Measurements from ENCODE around the gene PTCRA.
"Not testable (repeated sequence)": the region's sequence is repeated elsewhere in the genome, so short reads cannot be mapped to it uniquely, and the experiment has no call there.

Gene PTCRA, protein sequence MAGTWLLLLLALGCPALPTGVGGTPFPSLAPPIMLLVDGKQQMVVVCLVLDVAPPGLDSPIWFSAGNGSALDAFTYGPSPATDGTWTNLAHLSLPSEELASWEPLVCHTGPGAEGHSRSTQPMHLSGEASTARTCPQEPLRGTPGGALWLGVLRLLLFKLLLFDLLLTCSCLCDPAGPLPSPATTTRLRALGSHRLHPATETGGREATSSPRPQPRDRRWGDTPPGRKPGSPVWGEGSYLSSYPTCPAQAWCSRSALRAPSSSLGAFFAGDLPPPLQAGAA

DNA sequence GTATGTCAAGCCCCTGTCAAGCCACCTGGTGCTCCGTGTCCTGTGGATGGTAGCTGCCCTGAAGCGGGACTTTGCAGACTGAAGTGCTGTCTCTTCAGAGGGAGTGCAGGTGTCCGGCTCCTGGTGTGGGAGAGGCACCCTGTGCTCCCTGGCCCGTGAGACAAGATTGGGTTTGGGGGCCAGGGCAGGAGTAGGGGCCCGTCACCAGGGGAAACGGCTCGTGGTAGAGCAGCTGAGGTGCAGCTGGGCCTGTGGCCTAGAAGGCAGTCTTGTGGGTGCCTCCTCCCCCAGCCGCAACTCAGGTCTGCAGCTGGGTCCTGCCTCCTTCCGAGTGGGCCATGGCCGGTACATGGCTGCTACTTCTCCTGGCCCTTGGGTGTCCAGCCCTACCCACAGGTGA is at the start of gene PTCRA:
TSS of gene PTCRA (plus strand) at position 322 of the 400 bp plus-strand sequence. CDS start at position 339, 17 bp downstream.
- no peak for DNase-seq (ENCODE audit: low spot score)

DNA sequence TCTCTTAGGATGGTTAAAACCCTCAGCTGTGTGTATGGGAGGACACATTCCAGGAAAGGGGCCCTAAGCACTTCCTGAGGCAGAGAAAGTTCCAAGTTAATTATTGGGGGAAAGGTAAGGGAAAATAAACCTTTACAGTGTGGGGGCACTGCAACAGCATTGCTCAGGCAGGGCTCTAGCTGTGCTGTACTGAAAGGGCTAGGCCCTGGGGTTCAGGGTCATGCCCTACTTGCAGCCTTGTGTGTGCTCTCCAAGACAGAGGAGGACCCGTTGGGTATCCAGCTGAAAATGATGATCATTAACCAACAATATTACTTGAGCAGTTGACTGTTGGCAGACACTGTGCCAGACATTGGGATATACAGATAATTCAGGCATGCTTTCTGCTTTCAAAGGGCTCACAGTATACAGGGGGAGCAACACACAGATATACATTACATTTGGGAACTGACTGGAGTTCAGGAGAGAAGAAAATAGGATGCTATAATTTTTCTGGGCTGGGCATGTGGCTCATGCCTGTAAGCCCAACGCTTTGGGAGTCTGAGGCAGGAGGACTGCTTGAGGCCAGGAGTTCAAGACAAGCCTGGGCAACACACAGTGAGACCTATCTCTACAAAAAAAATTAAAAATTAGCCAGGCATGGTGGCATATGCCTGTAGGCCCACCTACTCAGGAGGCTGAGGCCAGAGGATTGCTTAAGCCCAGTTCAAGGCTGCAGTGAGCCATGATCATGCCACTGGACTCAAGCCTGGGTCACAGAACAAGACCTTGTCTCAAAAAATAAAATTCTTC is 45.5 kb upstream of the PTCRA start:
- DNase-seq (ENCODE audit: low spot score), result no peak

DNA sequence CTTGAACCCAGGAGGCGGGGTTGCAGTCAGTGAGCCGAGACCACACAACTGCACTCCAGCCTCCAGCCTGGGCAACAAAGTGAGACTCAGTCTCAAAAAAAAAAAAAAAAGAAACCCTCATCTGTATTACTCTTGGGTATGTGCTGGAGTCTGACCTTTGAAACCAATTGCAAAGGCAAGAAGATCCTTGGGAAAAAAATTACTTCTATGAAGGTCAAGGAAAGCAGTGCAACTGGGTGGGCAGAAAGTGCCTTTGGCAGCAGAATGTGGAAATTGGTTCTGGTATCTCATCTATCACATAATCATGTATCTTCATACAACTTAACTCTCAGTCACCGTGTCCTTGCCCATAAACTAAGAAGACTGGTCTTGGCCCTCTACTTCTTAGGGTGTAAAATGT is 44.1 kb upstream of the PTCRA start:
- DNase-seq (ENCODE audit: low spot score), result no peak

DNA sequence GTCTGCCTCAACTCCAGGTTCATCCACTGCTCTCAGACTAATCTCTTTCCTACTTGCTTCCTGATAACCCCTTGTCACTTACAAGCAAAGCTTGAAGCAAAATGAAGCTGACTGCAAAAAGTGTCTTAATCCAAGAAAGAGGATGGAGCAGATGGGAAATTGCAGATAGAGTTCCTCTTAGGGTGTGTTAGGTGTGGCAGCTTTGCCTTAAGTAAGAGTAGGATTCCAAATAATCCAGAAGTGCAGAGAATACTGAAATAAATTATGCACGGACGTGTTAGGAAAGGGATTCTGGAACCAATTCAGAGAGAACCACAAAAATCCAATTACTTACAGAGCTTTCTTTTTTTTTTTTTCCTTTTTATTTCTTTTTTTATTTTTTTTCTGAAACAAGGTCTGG is 42.5 kb upstream of the PTCRA start:
- DNase-seq (ENCODE audit: low spot score), result no peak

DNA sequence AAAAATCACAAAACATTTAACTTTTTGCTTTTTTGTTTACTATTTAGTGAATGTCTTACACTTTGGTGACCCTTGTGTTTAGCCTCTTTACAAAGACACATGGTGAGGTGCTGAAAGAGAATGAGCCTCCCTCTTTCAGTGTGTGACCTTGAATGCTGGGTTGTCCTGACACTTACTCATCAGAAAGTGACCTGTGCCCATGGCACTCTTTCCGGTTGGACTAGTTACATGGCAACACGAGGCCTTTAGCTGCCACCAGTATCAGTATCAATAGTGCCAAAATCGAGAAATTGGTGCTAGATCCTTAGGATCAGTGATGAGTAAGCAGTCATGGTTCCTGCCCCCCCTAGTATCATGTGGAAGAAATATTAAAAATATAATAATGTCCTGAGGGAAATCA is 38.2 kb upstream of the PTCRA start:
- no peak for DNase-seq (ENCODE audit: low spot score)

DNA sequence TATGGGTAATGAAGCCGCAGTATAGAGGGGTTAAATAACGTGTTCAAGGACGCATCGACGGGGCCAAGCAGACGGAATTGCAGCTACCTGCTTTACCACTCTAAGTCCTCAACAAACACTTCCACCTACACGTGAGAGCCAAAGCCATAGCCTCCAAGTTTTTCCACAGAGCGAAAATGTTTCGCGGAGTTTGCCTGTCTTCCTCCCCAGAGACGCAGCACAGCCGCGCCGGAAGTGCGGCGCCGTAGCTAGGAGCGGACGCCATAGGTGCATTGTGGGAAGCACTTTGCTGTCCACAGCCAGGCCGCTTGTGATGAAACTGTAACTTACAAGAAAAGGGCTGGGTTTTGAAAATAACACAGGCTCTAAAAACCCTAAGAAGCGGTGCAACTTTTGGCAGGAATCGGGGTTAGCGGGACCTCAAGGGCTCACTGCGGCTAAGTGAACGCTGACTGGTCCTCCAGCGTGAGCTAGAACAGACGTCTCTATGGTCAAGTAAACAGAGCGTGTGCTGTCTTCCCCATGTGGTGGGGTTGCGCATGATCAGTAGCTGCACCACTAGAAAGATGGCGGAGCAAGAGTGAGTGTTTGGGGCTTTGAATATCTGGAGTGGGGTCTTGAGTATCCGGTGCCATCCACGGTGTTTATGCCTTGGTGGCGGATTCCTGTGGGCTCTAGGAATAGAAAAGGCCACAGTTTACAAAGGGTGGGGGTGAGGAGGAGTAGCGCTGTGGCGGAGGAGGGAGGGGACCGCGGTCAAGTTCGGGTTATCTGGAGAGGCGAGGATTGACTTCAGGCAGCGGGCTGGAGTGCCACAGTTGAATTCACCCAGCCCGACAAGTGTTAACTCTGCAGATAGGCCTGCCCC is 36.2 kb upstream of the PTCRA start, which contains the start of gene RPL7L1:
TSS of gene RPL7L1 (plus strand) at position 245 of the 868 bp plus-strand sequence. CDS start at position 540, 295 bp downstream.
- peak; percentile 73 for DNase-seq (ENCODE audit: low spot score)

DNA sequence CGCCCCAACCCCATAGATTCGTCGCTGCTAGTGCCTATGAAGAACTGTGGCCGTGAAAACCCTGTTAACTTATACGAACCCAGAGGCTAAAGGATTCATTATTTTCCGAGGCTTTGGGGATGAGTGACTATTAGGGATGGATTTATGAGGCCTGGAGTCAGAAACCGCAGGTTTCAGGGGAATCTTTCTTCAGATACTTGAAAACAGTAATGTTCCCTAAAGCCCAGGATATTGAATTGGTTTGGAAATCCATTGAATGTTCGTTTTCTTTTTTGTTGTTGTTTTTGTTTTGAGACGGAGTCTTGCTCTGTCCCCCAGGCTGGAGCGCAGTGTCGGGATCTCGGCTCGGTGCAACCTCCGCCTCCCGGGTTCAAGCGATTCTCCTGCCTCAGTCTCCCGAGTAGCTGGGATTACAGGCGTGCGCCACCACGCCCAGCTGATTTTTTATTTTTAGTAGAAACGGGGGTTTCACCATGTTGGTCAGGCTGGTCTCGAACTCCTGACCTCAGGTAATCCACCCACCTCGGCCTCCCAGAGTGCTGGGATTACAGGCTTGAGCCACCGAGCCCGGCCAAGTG is 35.5 kb upstream of the PTCRA start:
- not testable (repeated sequence) for DNase-seq (ENCODE audit: low spot score)

DNA sequence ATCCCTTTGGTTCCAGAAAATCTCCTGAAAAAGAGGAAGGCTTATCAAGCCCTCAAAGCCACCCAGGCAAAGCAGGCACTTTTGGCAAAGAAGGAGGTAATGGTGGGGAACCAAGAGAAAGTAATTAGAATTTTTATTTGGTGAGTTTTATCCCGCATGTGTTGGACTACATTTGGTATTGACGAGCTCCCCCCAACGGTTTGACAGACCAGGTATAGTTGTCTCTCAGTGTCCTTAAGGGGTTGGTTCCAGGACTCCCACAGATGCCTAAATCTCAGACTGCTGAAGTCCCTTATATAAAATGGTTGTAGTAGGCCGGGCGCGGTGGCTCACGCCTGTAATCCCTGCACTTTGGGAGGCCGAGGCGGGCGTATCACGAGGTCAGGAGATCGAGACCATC is 35.0 kb upstream of the PTCRA start:
- not testable (repeated sequence) for DNase-seq (ENCODE audit: low spot score)

DNA sequence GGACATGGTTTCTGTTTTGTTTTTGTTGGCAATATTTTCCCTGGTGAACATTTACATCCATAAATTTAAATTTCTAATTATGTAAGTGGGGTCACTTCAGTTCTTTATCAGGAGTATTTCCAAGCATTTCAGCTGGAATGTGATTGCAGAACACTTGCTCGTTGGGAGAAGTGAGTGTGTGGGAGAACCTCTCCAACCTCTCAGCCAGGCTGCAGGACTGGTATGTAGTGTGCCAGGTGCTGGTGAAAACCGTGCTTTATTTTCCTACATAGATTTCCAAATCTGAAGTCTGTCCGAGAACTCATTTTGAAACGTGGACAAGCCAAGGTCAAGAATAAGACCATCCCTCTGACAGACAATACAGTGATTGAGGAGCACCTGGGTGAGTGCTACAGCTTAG is 30.2 kb upstream of the PTCRA start:
- no peak for DNase-seq (ENCODE audit: low spot score)

DNA sequence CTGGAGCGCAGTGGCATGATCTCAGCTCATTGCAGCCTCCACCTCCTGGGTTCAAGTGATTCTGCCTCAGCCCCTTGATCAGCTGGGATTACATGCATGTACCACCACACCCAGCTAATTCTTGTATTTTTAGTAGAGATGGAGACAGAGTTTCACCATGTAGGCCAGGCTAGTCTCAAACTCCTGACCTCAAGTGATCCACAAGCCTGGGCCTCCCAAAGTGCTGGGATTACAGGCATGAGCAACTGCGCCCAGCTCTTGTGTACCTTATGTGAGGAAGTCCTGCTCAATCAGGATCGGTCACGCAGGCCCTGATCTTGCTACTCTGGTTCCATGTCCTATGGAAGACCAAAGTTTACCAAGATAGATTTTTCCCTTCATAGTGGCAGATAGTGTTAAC is 27.7 kb upstream of the PTCRA start:
- DNase-seq (ENCODE audit: low spot score), result not testable (repeated sequence)

DNA sequence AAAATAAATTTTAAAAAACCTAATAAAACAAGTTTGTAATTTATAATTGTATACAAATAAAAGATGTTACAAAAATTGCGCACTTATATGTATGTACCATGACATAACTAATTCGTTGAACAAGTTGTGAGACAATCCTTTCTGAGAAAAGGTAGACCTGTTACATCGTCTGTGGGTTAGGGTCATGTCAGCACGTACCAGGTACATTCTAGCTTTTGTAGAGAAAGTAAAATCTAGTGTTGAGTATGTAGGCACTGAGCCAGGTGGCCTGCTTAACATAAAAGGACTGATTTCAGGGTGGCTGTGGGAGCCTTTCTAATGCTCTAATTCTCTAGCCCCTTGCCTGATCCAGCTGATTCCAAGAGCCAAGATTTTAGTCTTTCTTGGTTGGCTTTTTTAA is 26.0 kb upstream of the PTCRA start:
- DNase-seq (ENCODE audit: low spot score), result peak; percentile 10

DNA sequence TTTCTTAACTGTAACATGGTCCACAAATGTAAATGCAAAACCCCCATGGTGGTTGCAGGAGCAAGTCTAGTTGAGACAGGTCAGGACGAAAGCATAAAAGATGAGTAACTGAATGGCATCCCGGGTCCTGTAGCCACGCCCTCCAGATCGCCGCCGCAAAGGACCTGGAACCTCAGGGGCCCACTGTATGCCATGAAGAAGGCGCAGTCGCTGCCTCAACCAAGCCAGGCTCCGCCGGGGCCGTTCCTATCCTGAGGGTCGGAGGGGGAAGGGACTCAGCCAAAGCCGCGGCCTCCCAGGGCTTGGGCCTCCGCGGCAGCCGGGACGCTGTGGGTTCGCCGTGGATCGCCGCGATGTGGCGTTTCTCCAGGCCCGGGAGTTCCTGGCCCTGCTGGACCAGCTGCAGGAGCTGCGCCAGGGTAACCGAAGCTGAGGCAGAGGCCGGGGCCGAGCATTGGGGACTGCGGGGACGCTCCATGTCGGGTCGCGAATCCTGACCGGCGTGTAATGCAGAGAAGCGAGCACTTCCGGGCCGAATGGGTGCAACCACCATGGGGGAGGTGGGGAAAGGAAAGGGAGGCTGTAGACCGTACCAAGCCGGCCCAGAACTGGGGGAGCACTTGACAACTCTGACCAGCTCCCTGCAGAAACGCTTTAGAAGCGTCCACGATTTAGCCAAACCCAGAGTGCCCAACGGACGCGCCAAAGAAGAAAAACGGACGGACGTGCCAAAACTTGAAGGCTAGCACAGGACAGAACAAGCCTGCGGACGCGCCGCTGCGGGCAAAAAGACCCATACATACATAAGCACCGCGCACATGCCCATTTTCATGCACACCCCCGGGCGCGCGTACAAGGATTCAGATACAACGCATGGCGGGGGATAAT is 25.3 kb upstream of the PTCRA start:
- DNase-seq (ENCODE audit: low spot score), result peak; percentile 91

DNA sequence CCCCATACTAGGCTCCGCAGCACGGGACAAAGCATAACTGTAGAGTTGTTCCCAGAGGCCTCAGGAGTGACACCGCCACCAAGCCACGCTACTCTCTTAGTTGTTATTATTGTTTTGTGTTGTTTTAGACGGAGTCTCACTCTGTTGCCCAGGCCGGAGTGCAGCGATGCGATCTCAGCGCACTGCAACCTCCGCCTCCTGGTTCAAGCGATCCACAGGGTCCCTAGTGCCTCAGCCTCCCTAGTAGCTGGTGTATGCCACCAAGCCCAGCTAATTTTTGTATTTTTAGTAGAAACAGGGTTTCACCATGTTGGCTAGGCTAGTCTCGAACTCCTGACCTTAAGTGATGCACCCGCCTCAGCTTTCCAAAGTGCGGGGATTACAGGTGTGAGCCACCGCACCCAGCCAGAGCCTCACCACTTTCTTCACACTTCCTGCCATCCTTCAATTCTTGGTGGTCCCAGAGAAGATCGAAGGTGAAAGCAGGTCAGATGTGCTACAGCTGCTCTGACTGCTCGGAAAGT is 24.6 kb upstream of the PTCRA start:
- DNase-seq (ENCODE audit: low spot score), result no peak

DNA sequence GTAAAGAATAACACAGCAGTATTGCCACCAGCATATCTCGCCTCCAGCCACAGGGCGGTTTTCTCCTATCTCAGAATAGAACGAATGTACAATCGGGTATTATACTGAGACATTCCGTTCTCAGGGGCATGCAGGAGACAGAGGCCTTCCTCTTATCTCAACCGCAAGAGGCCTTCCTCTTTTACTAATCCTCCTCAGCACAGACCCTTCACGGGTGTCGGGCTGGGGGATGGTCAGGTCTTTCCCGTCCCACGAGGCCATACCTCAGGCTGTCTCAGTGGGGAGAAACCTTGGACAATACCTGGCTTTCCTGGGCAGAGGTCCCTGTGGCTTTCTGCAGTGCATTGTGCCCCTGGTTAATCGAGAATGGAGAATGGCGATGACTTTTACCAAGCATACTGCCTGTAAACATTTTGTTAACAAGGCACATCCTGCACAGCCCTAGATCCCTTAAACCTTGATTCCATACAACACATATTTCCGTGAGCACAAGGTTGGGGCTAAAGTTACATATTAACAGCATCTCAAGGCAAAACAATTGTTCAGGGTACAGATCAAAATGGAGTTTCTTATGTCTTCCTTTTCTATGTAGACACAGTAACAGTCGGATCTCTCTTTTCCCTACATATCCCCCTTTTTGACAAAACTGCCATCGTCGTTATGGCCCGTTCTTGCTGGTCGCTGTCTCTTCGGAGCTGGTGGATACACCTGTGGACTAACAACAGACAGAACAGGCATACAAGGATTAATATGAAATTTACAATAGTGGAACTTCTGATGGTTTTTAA is 21.6 kb upstream of the PTCRA start:
- not testable (repeated sequence) for DNase-seq (ENCODE audit: low spot score)

DNA sequence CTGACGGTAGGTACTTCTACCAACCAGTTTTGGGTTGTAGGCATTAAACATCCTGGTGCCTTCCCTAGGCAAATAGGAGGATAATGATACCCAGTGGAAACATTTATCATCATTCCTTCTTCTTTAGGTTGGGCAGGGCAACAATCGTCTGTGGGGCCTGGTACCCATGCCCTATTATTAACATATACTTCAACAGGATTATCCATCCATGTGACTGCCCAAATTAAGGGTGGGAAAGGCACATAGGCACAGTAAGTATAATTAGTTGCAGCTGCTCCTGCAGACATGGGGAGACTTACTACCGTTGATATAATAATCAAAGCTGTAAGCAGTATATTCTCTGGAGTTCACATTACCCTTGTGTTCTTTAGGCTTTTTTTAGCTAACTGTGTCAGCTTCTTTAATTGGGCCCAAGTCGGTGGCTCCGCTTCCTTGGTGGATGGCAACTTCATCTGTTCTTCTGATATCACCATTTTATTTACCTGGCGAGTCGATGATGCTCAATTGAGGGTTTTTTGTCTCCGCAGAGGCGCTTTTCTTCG is 19.6 kb upstream of the PTCRA start:
- DNase-seq (ENCODE audit: low spot score), result no peak

DNA sequence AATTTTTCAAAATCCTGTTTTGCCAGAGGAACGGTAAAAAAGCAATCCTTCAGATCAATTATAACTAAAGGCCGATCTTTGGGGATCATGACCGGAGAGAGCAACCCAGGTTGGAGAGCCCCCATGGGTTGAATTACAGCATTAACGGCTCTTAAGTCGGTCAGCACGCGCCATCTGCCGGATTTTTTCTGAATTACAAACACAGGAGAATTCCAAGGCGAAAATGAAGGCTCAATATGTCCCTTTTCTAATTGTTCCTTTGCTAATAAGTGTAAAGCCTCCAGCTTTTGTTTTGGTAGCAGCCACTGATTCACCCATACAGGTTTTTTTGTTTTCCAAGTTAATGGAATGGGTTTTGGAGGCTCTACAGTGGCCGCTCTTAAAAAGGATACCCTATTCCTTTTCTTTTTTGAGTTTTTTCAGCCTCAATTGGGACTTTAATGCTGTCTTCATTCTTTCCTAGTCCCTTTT is 16.9 kb upstream of the PTCRA start:
- peak; percentile 53 for DNase-seq (ENCODE audit: low spot score)

DNA sequence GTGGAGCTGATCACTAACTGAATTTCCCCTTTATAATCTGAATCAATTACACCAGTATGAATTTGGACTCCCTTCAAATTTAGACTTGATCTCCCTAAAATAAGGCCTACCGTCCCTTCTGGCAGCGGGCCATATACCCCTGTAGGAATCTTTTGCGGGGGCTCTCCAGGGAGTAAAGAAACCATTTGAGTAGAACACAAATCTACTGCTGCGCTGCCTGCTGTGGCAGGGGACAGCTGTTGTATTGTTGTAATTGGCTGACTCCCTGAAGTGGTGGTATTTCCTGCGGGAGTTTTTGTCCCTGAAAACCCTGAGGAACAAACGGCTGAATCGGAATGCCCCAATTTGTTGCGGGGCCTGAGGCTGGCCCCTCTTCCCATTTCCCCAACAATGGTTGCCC is 16.0 kb upstream of the PTCRA start:
- no peak for DNase-seq (ENCODE audit: low spot score)

DNA sequence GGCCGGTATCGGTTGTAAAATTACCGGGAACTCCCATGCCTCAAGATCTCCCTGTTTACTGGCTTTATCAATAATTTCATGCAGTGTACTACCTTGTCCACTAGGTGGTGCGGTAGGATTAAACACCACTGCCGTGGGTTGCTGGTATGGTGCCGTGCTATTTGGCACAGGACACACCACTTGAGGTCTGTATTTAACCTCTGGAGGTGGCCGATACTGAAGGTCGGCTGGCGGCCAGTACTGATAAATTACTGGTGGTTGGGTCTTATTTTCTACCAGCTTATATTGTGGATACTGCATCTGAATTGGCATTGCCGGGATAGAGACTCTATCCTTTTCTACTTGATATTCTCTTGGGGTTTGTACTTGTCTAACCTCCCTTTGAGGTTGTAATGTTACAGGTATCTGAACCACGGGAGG is 14.3 kb upstream of the PTCRA start:
- peak; percentile 62 for DNase-seq (ENCODE audit: low spot score)
